Cardiac fibroblast (primary cell): Measurements from ENCODE around the gene NRDC.

ENCODE experiments used
- DNase-seq, 2 donors: peaks; one replicate each; pipeline versions ENCODE4 v3.0.0 to v3.0.0-alpha.2; 2010; ENCODE audit warnings: low read depth in 2 of 2
- H3K4me3 ChIP-seq, 2 donors: replicated peaks in 1 of 2; 1 replicate in 1 of 2; 2 replicates in 1 of 2; pipeline ENCODE4 v1.5.1; 2011; ENCODE audit warnings: low read depth in 2 of 2, low read length in 2 of 2, mild to moderate bottlenecking in 2 of 2, moderate library complexity in 1 of 2
- CTCF ChIP-seq: IDR thresholded peaks from one replicate; pipeline ENCODE4 v1.5.1; 2011; ENCODE audit warnings: low read depth, mild to moderate bottlenecking, low read length, inconsistent platforms

NRDC gene

DNA sequence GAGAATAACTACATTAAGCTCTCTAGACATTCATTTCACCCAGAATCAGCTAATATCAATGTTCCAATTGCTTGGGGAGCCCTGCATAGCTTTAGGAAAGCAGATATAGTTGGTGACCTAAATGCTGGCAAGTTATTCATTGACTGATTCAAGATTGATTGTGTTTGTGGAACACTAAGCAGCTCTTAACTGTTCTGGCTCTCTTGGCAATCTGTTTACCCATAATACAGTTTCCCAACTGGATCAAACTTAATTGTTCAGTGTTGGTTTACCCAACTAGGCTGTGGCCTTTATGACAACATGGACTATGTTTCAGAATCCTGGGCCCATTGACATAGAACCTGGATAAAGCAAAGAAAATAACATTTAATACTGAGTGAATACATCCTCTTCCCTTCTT lies 83.7 kb downstream of the NRDC start:
- no peak for TF ChIP-seq CTCF
- no peak for DNase-seq

GRCh38 chr1:51794260-51794659 lies 84.3 kb downstream of the NRDC start:
- no peak overlapping the region for H3K4me3 ChIP-seq
- DNase-seq = no peak
- TF ChIP-seq CTCF = no peak

More for the DNA sequence above, 83.7 kb downstream of the NRDC start:
- no peak overlapping the region for H3K4me3 ChIP-seq

DNA sequence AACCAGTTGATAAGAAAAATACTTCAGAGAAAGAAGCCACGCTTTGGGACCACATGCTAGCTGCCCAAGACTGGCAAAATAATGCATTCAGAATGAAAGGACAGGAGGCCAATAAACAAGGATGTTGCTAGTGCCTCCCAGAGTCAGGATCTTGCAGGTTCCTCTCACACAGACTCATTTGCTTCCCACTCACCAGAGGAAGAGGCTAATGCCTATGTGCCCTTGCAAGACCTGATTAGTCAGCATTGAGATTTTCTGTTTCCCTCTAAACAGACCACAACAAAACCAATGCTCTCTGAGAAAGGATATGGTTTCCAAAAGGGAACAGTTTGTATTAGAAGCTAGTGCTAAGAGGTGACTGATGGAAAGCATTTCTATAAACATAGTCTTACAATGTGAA lies 85.7 kb downstream of the NRDC start:
- no peak overlapping the region for H3K4me3 ChIP-seq
- no peak for TF ChIP-seq CTCF
- DNase-seq = peak; percentile 48 to 69

DNA sequence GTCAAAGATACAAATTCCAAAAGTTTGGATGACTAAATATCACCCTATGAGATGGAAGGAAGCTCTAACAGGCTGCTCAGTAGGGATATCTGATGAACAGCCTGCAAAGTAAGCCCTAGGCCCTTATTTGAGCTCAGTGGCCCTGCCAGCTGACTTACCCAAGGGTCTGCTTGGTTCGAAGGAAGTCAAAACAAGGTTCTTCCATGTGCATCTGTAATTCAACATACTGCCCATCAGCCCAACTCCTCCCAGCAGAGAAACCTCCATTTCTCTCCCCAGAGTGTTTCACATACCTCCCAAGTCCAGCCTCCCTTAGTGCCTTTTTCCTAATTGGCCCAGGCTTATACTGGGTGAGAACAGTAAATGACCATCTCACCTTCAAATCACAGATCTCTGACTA lies 86.6 kb downstream of the NRDC start:
- no peak for DNase-seq
- no peak overlapping the region for H3K4me3 ChIP-seq
- TF ChIP-seq CTCF = no peak

DNA sequence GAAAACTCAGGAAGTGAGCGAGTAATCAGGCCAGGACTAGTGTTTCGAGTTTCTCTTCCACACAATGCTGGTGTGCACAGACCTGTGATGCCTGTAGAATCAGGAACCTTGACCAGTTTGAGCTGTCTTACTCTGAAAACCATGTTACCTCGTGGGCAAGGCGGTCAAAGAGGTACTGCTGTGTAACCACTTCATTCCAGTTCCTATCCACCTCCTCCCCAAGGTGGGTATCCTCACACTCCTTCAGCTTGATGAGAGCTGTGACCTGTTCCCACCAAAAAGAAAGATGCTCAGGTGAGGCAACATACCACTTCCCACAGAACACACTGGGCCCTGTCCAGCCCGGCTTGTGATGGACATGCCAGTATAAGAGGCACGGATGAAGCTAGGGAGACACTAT lies 88.1 kb downstream of the NRDC start:
- no peak for DNase-seq
- H3K4me3 ChIP-seq = no peak overlapping the region
- no peak for TF ChIP-seq CTCF

GRCh38 chr1:51789342-51789741 lies 89.2 kb downstream of the NRDC start:
- no peak for TF ChIP-seq CTCF
- no peak overlapping the region for H3K4me3 ChIP-seq
- DNase-seq = no peak

- no peak overlapping the region for H3K4me3 ChIP-seq
Measured at GRCh38 chr1:51788938-51789337, 89.6 kb downstream of the NRDC start.

More at GRCh38 chr1:51788938-51789337, 89.6 kb downstream of the NRDC start:
- DNase-seq = no peak
- TF ChIP-seq CTCF = no peak
